GM20000 (cell line): ENCODE measurements around the gene C1orf185.
"Not testable (repeated sequence)": the region's sequence is repeated elsewhere in the genome, so short reads cannot be mapped to it uniquely, and the experiment has no call there.

Experiments
- DNase-seq: peaks from one replicate; pipeline ENCODE4 v3.0.0; 2012; ENCODE audit warnings: low spot score
- CTCF ChIP-seq: IDR thresholded peaks from 2 replicates; pipeline ENCODE4 v1.5.1; 2012; ENCODE audit warnings: mild to moderate bottlenecking, control low read depth; ENCODE audit errors: extremely low read depth, missing control alignments

Gene C1orf185

GRCh38 chr1:51139474-51139873, 37.4 kb downstream of the C1orf185 start:
- DNase-seq, result no peak
- TF ChIP-seq CTCF, result no peak

- no peak for TF ChIP-seq CTCF
- no peak for DNase-seq
These were observed 45.4 kb downstream of the C1orf185 start for GRCh38 chr1:51147394-51147793.

GRCh38 chr1:51154776-51155175, 52.7 kb downstream of the C1orf185 start:
- DNase-seq, result no peak
- no peak for TF ChIP-seq CTCF

GRCh38 chr1:51156752-51157151, 54.7 kb downstream of the C1orf185 start:
- TF ChIP-seq CTCF, result no peak
- no peak for DNase-seq

GRCh38 chr1:51157395-51157794, 55.4 kb downstream of the C1orf185 start:
- TF ChIP-seq CTCF, result no peak
- no peak for DNase-seq

- TF ChIP-seq CTCF, result no peak
- no peak for DNase-seq
These were observed 56.2 kb downstream of the C1orf185 start for GRCh38 chr1:51158263-51158662.

GRCh38 chr1:51162560-51162959, 60.5 kb downstream of the C1orf185 start:
- DNase-seq, result not testable (repeated sequence)

GRCh38 chr1:51165540-51165939, 63.5 kb downstream of the C1orf185 start:
- no peak for DNase-seq
- TF ChIP-seq CTCF, result no peak
